GM19455 (cell line): ENCODE measurements around the gene TBCEL.

Source experiments
- ATAC-seq: cut with Tn5 transposase; IDR thresholded peaks from one replicate; pipeline ENCODE4 v1.9.1; 2021; ENCODE audit not compliant: unreplicated experiment

TBCEL gene

GRCh38 chr11:121059605-121060004 is 35.7 kb downstream of the TBCEL start:
- peak; percentile 100 for ATAC-seq

GRCh38 chr11:121063728-121064127 is 39.8 kb downstream of the TBCEL start:
- ATAC-seq = no peak

GRCh38 chr11:121066623-121067022 is 42.7 kb downstream of the TBCEL start:
- ATAC-seq = no peak

- ATAC-seq = no peak
Measured at GRCh38 chr11:121067026-121067425, 43.1 kb downstream of the TBCEL start.

GRCh38 chr11:121067453-121067852 is 43.6 kb downstream of the TBCEL start:
- ATAC-seq = no peak

GRCh38 chr11:121067962-121068647 is 44.2 kb downstream of the TBCEL start:
- no peak for ATAC-seq

- ATAC-seq = no peak
Measured at GRCh38 chr11:121068787-121069186, 44.9 kb downstream of the TBCEL start.

GRCh38 chr11:121070951-121071845 is 47.3 kb downstream of the TBCEL start:
- no peak for ATAC-seq

GRCh38 chr11:121071846-121072450 is 48.0 kb downstream of the TBCEL start:
- ATAC-seq = no peak

GRCh38 chr11:121081321-121081720 is 57.4 kb downstream of the TBCEL start:
- ATAC-seq = no peak

GRCh38 chr11:121082219-121082618 is 58.3 kb downstream of the TBCEL start:
- ATAC-seq = no peak

GRCh38 chr11:121082670-121083069 is 58.8 kb downstream of the TBCEL start:
- ATAC-seq = no peak

GRCh38 chr11:121086866-121087265 is 63.0 kb downstream of the TBCEL start:
- no peak for ATAC-seq

GRCh38 chr11:121089566-121089965 is 65.7 kb downstream of the TBCEL start:
- no peak for ATAC-seq

- ATAC-seq = no peak
Measured at GRCh38 chr11:121090145-121090721, 66.3 kb downstream of the TBCEL start.

- no peak for ATAC-seq
Measured at GRCh38 chr11:121091492-121092152, 67.7 kb downstream of the TBCEL start.

- no peak for ATAC-seq
Measured at GRCh38 chr11:121095561-121095960, 71.7 kb downstream of the TBCEL start.

- ATAC-seq = no peak
Measured at GRCh38 chr11:121099364-121099763, 75.5 kb downstream of the TBCEL start.

- no peak for ATAC-seq
Measured at GRCh38 chr11:121099885-121100284, 76.0 kb downstream of the TBCEL start.

- ATAC-seq = no peak
Measured at GRCh38 chr11:121100943-121101342, 77.0 kb downstream of the TBCEL start, which contains the start of gene TECTA. TECTA (plus strand) TSS chr11:121101243; CDS start chr11:121102666, 1,423 bp downstream.

- no peak for ATAC-seq
Measured at GRCh38 chr11:121104312-121104762, 80.4 kb downstream of the TBCEL start.
